Prostate gland (tissue), 2 donors: ENCODE measurements around the gene PLA2G2C. TPM values are rescaled to one million over a fixed set of nuclear protein-coding genes. Genes with fewer than 3 reads are reported as not detected.

Experiments used
- DNase-seq: peaks from one replicate; pipeline ENCODE4 v3.0.0-alpha.2; 2019; ENCODE audit warnings: low spot score
- H3K27ac ChIP-seq, 2 donors: fragments of 200-600 bp; sonication (generic); 2 replicates each; pipeline ENCODE4 v1.5.1; 2017 to 2019
- H3K27me3 ChIP-seq: fragments of 200-600 bp; sonication (generic); replicated peaks from 2 replicates; pipeline ENCODE4 v1.5.1; 2019; ENCODE audit not compliant: insufficient read depth
- H3K36me3 ChIP-seq, 2 donors: fragments of 200-600 bp; sonication (generic); 1 replicate in 1 of 2; 2 replicates in 1 of 2; pipeline versions ENCODE4 v1.5.1 to v1.8.1; 2017 to 2019
- H3K4me1 ChIP-seq: fragments of 200-600 bp; sonication (generic); replicated peaks from 2 replicates; pipeline ENCODE4 v1.5.1; 2019
- H3K4me3 ChIP-seq, 2 donors: fragments of 200-600 bp; sonication (generic); 2 replicates each; pipeline ENCODE4 v1.5.1; 2017 to 2019
- H3K9me3 ChIP-seq: fragments of 200-600 bp; sonication (generic); 2 replicates; pipeline ENCODE4 v1.5.1; 2017
- CTCF ChIP-seq, 4 experiments: fragments of 200-600 bp in 2 of 4; fragments of 450-650 bp in 2 of 4; sonication (generic) in 2 of 4; IDR thresholded peaks; 1 replicate in 3 of 4; 2 replicates in 1 of 4; pipeline ENCODE4 v1.5.1; 2016 to 2019; ENCODE audit warnings: antibody characterized with exemption in 4 of 4, mild to moderate bottlenecking in 2 of 4, moderate library complexity in 2 of 4
- POLR2A ChIP-seq: fragments of 450-650 bp; IDR thresholded peaks from one replicate; pipeline ENCODE4 v1.6.1; 2016; ENCODE audit warnings: antibody characterized with exemption, mild to moderate bottlenecking
- POLR2AphosphoS5 ChIP-seq: sonication (generic); formaldehyde crosslinking; IDR thresholded peaks from one replicate; pipeline ENCODE4 v1.6.1; 2017; ENCODE audit warnings: antibody characterized with exemption
- WGBS: methylation state at CpG from one replicate; pipeline ENCODE4 v1.1.5; 2018; 5-methylcytosine and 5-hydroxymethylcytosine counted together
- intact Hi-C: fragments of 100-400 bp; cut with DNase I; formaldehyde crosslinking; loops from one replicate; pipeline ENCODE4 v1.14.2; 2022
- total RNA-seq, 2 donors: library from RNA; depleted of rRNA; stranded (reverse); fragments of >200 nt; gene quantifications; one replicate each; pipeline ENCODE4 v1.1.0, GENCODE V29; 2016

Gene PLA2G2C
- total RNA-seq, 2 donors from 2014 or later = 0.23 TPM; not detected in 1

GRCh38 chr1:20160034-20160433 is 26.3 kb downstream of the PLA2G2C start:
- no peak overlapping the region for H3K4me3 ChIP-seq
- DNase-seq = no peak
- 76% methylated on average over 1 of the region's 1 CpG for WGBS
- no peaks in the 10 kb centered on the region for H3K9me3 ChIP-seq
- H3K4me1 ChIP-seq = no peaks in the 10 kb centered on the region
- no peak for TF ChIP-seq POLR2A
- no peak for TF ChIP-seq POLR2AphosphoS5
- no peak for TF ChIP-seq CTCF (IDR thresholded peaks at IDR 0.05)
- no peaks in the 10 kb centered on the region for H3K27me3 ChIP-seq
- no peak overlapping the region for H3K27ac ChIP-seq
- H3K36me3 ChIP-seq = no peaks in the 10 kb centered on the region
- intact Hi-C loops = no loop called here

GRCh38 chr1:20158358-20159070 is 27.8 kb downstream of the PLA2G2C start:
- no peak overlapping the region for H3K4me3 ChIP-seq
- H3K4me1 ChIP-seq = no peaks in the 10 kb centered on the region
- no peaks in the 10 kb centered on the region for H3K9me3 ChIP-seq
- intact Hi-C loops = no loop called here
- 90% methylated on average over 7 of the region's 7 CpGs for WGBS
- TF ChIP-seq CTCF (IDR thresholded peaks at IDR 0.05) (no peak), POLR2AphosphoS5 (no peak), POLR2A (no peak)
- H3K36me3 ChIP-seq = no peaks in the 10 kb centered on the region
- DNase-seq = no peak
- no peaks in the 10 kb centered on the region for H3K27me3 ChIP-seq
- no peak overlapping the region for H3K27ac ChIP-seq

- no peaks in the 10 kb centered on the region for H3K36me3 ChIP-seq
- no peak for DNase-seq
- no peaks in the 10 kb centered on the region for H3K9me3 ChIP-seq
- no peak overlapping the region for H3K4me3 ChIP-seq
- H3K4me1 ChIP-seq = no peaks in the 10 kb centered on the region
- no peak overlapping the region for H3K27ac ChIP-seq
- no peak for TF ChIP-seq CTCF (IDR thresholded peaks at IDR 0.05)
- TF ChIP-seq POLR2AphosphoS5 = no peak
- no peak for TF ChIP-seq POLR2A
- intact Hi-C loops = loop anchor here (5.0 kb wide), 3 partner anchors 52 to 237 kb away; no protein-coding TSS in a partner anchor
- 86% methylated on average over 18 of the region's 18 CpGs for WGBS
- no peaks in the 10 kb centered on the region for H3K27me3 ChIP-seq
Measured at GRCh38 chr1:20154301-20154831, 32.0 kb downstream of the PLA2G2C start.

- intact Hi-C loops = loop anchor here (5.0 kb wide), 3 partner anchors 51 to 236 kb away; no protein-coding TSS in a partner anchor
- Histone ChIP-seq H3K27ac (peak overlapping the region in 1 of 2 donors; percentile 30), H3K4me3 (no peak overlapping the region), H3K27me3 (no peaks in the 10 kb centered on the region), H3K9me3 (no peaks in the 10 kb centered on the region), H3K36me3 (no peaks in the 10 kb centered on the region), H3K4me1 (no peaks in the 10 kb centered on the region)
- no peak for DNase-seq
- WGBS = 62% methylated on average over 6 of the region's 6 CpGs
- TF ChIP-seq POLR2A = no peak
- no peak for TF ChIP-seq POLR2AphosphoS5
- no peak for TF ChIP-seq CTCF (IDR thresholded peaks at IDR 0.05)
Measured at GRCh38 chr1:20153000-20153418, 33.3 kb downstream of the PLA2G2C start.

GRCh38 chr1:20152599-20152930 is 33.8 kb downstream of the PLA2G2C start:
- no peak for TF ChIP-seq POLR2AphosphoS5
- no peak for TF ChIP-seq POLR2A
- TF ChIP-seq CTCF (IDR thresholded peaks at IDR 0.05) = peak in 1 of 4 experiments; percentile 9
- H3K27ac ChIP-seq = peak overlapping the region in 1 of 2 donors; percentile 30
- no peaks in the 10 kb centered on the region for H3K4me1 ChIP-seq
- 61% methylated on average over 7 of the region's 7 CpGs for WGBS
- no peaks in the 10 kb centered on the region for H3K9me3 ChIP-seq
- H3K27me3 ChIP-seq = no peaks in the 10 kb centered on the region
- intact Hi-C loops = loop anchor here (5.0 kb wide), 3 partner anchors 50 to 235 kb away; no protein-coding TSS in a partner anchor
- DNase-seq = no peak
- H3K4me3 ChIP-seq = no peak overlapping the region
- H3K36me3 ChIP-seq = no peaks in the 10 kb centered on the region
